Measurements from ENCODE around the gene NAP1L4.

- TF ChIP-seq, protein P1, sequence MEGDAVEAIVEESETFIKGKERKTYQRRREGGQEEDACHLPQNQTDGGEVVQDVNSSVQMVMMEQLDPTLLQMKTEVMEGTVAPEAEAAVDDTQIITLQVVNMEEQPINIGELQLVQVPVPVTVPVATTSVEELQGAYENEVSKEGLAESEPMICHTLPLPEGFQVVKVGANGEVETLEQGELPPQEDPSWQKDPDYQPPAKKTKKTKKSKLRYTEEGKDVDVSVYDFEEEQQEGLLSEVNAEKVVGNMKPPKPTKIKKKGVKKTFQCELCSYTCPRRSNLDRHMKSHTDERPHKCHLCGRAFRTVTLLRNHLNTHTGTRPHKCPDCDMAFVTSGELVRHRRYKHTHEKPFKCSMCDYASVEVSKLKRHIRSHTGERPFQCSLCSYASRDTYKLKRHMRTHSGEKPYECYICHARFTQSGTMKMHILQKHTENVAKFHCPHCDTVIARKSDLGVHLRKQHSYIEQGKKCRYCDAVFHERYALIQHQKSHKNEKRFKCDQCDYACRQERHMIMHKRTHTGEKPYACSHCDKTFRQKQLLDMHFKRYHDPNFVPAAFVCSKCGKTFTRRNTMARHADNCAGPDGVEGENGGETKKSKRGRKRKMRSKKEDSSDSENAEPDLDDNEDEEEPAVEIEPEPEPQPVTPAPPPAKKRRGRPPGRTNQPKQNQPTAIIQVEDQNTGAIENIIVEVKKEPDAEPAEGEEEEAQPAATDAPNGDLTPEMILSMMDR (IDR thresholded peaks at IDR 0.05), result no peak
- no peak for TF ChIP-seq EP300 (IDR thresholded peaks at IDR 0.05)
Observed at GRCh38 chr11:2931420-2931746, 60.7 kb downstream of the NAP1L4 start.
